ENCODE measurements around the gene APCS. TPM values are rescaled to one million over a fixed set of nuclear protein-coding genes. Genes with fewer than 3 reads are reported as not detected.

The APCS gene
- total and polyA plus RNA-seq, 8 donors: not detected

GRCh38 chr1:159581422-159581821, 6.2 kb upstream of the APCS start:
- Histone ChIP-seq H3K4me1 (no peaks in the 10 kb centered on the region), H3K27ac (no peak overlapping the region), H3K36me3 (no peaks in the 10 kb centered on the region), H3K9me3 (no peaks in the 10 kb centered on the region), H3K4me3 (no peak overlapping the region), H3K27me3 (no peaks in the 10 kb centered on the region)
- no peak for TF ChIP-seq CTCF (IDR thresholded peaks at IDR 0.05)
- DNase-seq (no peak), ATAC-seq (no peak)
- intact Hi-C loops (cut with DNase I): no loop called here

- no peaks in the 10 kb centered on the region for H3K4me1 ChIP-seq
- no peak overlapping the region for H3K27ac ChIP-seq
- no peak overlapping the region for H3K4me3 ChIP-seq
- intact Hi-C loops (cut with DNase I): no loop called here
- ATAC-seq (no peak), DNase-seq (no peak)
- no peak for TF ChIP-seq CTCF (IDR thresholded peaks at IDR 0.05)
- no peaks in the 10 kb centered on the region for H3K9me3 ChIP-seq
- H3K27me3 ChIP-seq: no peaks in the 10 kb centered on the region
- no peaks in the 10 kb centered on the region for H3K36me3 ChIP-seq
Measured at GRCh38 chr1:159584536-159584935, 3.1 kb upstream of the APCS start.

- ATAC-seq: no peak
- H3K4me3 ChIP-seq: no peak overlapping the region
- no peaks in the 10 kb centered on the region for H3K27me3 ChIP-seq
- peaks cover 0 to 5% of the 10 kb centered on the region in 2 donors for H3K9me3 ChIP-seq
- no peaks in the 10 kb centered on the region for H3K36me3 ChIP-seq
- intact Hi-C loops (cut with DNase I): no loop called here
- no peak overlapping the region for H3K27ac ChIP-seq
- no peaks in the 10 kb centered on the region for H3K4me1 ChIP-seq
- no peak for TF ChIP-seq CTCF (IDR thresholded peaks at IDR 0.05)
- DNase-seq: no peak
Measured at GRCh38 chr1:159591981-159592380, 4.4 kb downstream of the APCS start.

- Histone ChIP-seq H3K27ac (no peak overlapping the region), H3K9me3 (peaks cover 0 to 5% of the 10 kb centered on the region in 2 donors), H3K27me3 (no peaks in the 10 kb centered on the region), H3K4me1 (no peaks in the 10 kb centered on the region), H3K4me3 (no peak overlapping the region), H3K36me3 (no peaks in the 10 kb centered on the region)
- TF ChIP-seq CTCF (IDR thresholded peaks at IDR 0.05): no peak
- intact Hi-C loops (cut with DNase I): no loop called here
- ATAC-seq (no peak), DNase-seq (peak in 1 of 4 donors; percentile 0)
Measured at GRCh38 chr1:159594625-159595405, 7.2 kb downstream of the APCS start.

GRCh38 chr1:159598196-159598595, 10.6 kb downstream of the APCS start:
- Histone ChIP-seq H3K4me1 (no peaks in the 10 kb centered on the region), H3K27ac (no peak overlapping the region), H3K36me3 (no peaks in the 10 kb centered on the region), H3K27me3 (no peaks in the 10 kb centered on the region), H3K9me3 (no peaks in the 10 kb centered on the region), H3K4me3 (no peak overlapping the region)
- no peak for TF ChIP-seq CTCF (IDR thresholded peaks at IDR 0.05)
- DNase-seq (no peak), ATAC-seq (no peak)
- intact Hi-C loops (cut with DNase I): no loop called here
